GM21381 (cell line): ENCODE data around the gene ARHGAP9.
"Not testable (repeated sequence)": the region's sequence is repeated elsewhere in the genome, so short reads cannot be mapped to it uniquely, and the experiment has no call there.

Source experiments
- ATAC-seq: cut with Tn5 transposase; IDR thresholded peaks from one replicate; pipeline ENCODE4 v1.9.1; 2021; ENCODE audit warnings: mild to moderate bottlenecking, moderate library complexity; ENCODE audit not compliant: unreplicated experiment

ARHGAP9 gene

GRCh38 chr12:57495051-57495701 lies 15.5 kb upstream of the ARHGAP9 start:
- ATAC-seq: not testable (repeated sequence)

GRCh38 chr12:57491393-57492280 lies 12.0 kb upstream of the ARHGAP9 start:
- no peak for ATAC-seq

GRCh38 chr12:57490126-57490525 lies 10.5 kb upstream of the ARHGAP9 start:
- no peak for ATAC-seq

GRCh38 chr12:57489157-57489641 lies 9.5 kb upstream of the ARHGAP9 start:
- ATAC-seq: no peak

GRCh38 chr12:57488402-57489156 lies 8.9 kb upstream of the ARHGAP9 start:
- no peak for ATAC-seq

- ATAC-seq: peak; percentile 98
These were observed 8.1 kb upstream of the ARHGAP9 start, which contains the start of gene MARS1 for GRCh38 chr12:57487597-57488401. Gene MARS1 (plus strand): TSS chr12:57488068. CDS start chr12:57488091, 23 bp downstream.

- no peak for ATAC-seq
These were observed 7.5 kb upstream of the ARHGAP9 start for GRCh38 chr12:57487055-57487596.

- ATAC-seq: no peak
These were observed 6.0 kb upstream of the ARHGAP9 start for GRCh38 chr12:57485695-57486094.

GRCh38 chr12:57483466-57483865 lies 3.8 kb upstream of the ARHGAP9 start:
- ATAC-seq: no peak

GRCh38 chr12:57481671-57482070 lies 2.0 kb upstream of the ARHGAP9 start:
- ATAC-seq: no peak

- no peak for ATAC-seq
These were observed 657 bp downstream of the ARHGAP9 start for GRCh38 chr12:57479043-57479375.

GRCh38 chr12:57477710-57478681 lies 1.7 kb downstream of the ARHGAP9 start:
- peak; percentile 35 for ATAC-seq

GRCh38 chr12:57476993-57477709 lies 2.5 kb downstream of the ARHGAP9 start:
- no peak for ATAC-seq

GRCh38 chr12:57476162-57476992 lies 3.3 kb downstream of the ARHGAP9 start:
- ATAC-seq: peak; percentile 36

GRCh38 chr12:57475271-57476161 lies 4.2 kb downstream of the ARHGAP9 start:
- no peak for ATAC-seq

- ATAC-seq: no peak
These were observed 4.8 kb downstream of the ARHGAP9 start for GRCh38 chr12:57474862-57475261.

GRCh38 chr12:57474430-57474829 lies 5.2 kb downstream of the ARHGAP9 start:
- no peak for ATAC-seq
